GM18498 (cell line): Measurements from ENCODE around the gene HSF4.

Source experiments
- ATAC-seq: cut with Tn5 transposase; IDR thresholded peaks from one replicate; pipeline ENCODE4 v1.9.1; 2021; ENCODE audit warnings: mild to moderate bottlenecking, moderate library complexity; ENCODE audit not compliant: unreplicated experiment

The HSF4 gene

DNA sequence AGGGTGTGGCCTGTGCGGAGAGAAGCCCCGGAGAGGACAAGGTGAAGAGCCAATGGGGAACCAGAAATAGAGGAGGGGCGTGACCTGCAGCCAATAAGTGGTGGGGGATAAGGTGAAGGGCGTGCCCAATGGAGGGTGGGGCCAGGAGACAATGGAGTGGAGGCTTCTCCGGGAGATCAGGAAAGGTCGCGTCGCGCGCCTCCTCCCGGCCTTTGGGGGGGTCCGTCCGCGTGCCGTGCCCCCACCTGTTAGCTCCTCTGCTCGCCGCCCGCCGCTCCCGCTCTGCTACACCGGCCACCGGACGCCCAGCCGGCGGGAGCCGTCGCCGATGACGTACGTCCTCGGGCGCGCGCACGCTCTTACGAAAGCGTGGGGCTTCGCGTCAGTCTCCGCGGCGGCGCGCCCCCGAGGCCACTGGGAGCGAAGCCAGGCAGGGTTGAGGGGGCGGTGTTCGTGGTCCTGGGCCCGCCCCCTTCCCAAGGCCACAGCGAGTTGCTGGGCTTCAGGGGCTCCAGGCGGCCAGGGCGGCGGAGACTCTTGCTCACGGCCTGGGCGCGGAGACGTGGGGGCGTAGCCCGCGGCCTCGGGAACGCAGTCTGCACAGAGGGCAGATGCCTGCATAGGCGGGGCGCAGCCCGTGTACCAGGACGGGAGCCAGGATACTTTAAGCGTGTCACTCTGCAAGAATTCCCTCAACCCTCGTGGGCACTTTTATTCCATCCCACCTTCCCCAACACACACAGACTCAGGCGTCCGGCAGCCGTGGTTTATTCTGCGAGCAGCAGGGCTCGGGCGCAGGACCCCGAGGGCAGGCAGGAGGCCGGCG, 19.3 kb downstream of the HSF4 start, which contains the start of gene MATCAP1:
MATCAP1 (minus strand) TSS at position 337 of the 826 bp plus-strand sequence. CDS start 3,353 bp downstream, outside the sequence.
- peak; percentile 91 for ATAC-seq

GRCh38 chr16:67184453-67184994, 20.0 kb downstream of the HSF4 start:
- no peak for ATAC-seq

DNA sequence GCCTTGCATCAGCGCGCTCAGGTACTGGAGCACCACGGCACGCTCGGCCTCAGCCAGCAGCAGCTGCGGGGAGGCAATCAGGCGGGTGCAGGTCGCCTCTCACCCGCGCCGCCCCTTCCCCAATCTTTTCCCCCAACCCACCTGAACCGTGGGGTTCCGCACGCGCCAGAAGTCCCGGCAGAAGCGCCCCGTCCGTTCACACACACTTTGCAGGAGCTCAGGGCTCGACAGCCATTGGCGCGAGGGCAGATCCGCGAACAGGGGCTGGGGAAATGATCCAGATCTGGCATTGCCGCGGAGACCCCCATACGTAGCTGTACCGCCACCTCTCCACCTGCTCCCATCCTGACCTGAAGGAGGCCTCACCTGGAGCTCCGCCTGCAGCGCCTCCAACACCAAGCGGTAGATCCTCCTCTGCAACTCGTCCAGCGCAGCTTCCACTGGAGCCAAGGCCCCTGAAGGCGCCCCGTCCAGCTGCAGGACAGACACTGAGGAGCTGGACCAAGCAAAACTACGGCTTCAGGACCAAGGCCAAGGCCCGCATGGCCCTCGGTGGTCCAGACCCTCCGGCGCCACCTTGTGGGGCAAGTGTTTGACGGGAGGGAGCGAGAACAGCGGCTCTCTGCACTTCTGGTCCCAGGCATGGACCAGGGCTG, 20.6 kb downstream of the HSF4 start:
- ATAC-seq, result peak; percentile 29

GRCh38 chr16:67185651-67186134, 21.1 kb downstream of the HSF4 start:
- ATAC-seq, result no peak

DNA sequence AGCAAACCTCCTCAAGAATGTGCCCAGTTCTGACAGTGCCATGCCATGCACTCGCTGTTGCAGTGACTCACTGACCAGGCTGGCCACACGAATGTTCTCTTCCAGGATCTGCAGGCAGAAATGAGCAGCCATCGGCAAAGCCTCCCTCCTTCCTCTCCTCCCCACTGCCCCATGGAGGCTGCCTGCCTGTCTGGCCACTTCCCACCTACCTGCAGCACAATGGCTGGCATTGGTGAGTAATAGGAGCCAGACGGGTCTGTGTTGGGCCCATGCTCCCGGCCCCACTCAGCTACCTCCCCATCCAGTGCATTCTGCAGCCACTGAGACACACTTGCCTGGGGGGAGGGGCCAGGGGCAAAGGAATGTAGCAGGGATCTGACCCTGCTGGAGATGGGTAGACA, 22.0 kb downstream of the HSF4 start:
- no peak for ATAC-seq

DNA sequence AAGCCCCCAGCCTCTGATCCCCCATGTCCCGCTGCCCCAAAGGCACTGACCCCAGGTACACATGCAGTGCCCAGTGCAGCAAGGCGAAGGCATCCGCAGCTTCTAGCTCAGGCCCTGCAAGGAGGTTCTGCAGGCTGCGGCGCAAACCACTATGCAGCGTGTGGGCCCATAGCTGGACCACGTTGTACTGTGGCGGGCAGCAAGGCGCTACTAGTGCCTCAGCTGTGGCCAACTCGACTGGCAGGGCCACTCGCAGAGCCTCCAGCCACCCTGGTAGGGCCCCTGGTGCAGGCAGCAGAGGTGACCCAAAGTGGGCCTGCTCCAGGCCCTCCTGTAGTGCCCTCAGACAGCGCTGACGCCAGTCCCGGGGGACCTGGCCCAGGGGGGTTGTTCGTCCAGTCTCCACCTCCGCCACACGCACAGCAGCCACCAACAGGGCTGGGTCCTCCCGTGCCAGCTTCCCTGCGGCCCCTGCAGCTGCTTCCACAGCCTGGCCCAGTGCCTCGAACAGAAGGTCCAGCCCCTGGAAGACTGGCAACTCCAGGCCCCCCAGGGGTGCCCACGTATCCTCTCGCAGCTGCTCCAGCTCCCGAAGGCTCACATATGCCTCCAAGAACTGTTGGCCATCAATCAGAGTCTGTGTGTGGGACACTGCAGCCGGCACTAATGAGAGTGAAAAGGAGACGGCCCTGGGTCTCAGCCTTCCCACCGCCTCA, 22.8 kb downstream of the HSF4 start:
- no peak for ATAC-seq

DNA sequence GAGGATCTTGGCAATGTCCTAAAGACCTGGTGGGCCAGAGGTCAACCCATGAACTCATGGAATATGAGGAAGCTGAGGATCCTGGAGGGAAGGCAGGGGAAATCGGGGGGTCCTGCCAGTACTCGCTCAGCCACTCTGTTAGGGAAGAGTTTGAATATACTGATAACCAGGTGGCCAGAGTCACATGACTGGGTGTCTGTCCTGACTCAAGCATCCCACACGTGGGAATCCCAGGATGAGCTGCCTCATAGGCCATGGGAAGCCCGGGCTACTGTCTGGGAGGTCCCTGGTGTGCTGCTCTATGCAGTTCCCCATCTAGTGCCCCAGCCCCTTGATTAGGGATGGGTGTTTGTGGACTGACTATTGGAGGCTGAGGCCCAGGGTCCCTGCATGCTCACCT, 23.8 kb downstream of the HSF4 start:
- ATAC-seq, result no peak

GRCh38 chr16:67188798-67189197, 24.3 kb downstream of the HSF4 start:
- ATAC-seq, result no peak

- no peak for ATAC-seq
These were observed 25.5 kb downstream of the HSF4 start, which contains the start of gene EXOC3L1 for GRCh38 chr16:67190041-67190440. Gene EXOC3L1, minus strand, starts transcription at chr16:67190136. Its CDS starts 460 bp downstream, at chr16:67189676.

DNA sequence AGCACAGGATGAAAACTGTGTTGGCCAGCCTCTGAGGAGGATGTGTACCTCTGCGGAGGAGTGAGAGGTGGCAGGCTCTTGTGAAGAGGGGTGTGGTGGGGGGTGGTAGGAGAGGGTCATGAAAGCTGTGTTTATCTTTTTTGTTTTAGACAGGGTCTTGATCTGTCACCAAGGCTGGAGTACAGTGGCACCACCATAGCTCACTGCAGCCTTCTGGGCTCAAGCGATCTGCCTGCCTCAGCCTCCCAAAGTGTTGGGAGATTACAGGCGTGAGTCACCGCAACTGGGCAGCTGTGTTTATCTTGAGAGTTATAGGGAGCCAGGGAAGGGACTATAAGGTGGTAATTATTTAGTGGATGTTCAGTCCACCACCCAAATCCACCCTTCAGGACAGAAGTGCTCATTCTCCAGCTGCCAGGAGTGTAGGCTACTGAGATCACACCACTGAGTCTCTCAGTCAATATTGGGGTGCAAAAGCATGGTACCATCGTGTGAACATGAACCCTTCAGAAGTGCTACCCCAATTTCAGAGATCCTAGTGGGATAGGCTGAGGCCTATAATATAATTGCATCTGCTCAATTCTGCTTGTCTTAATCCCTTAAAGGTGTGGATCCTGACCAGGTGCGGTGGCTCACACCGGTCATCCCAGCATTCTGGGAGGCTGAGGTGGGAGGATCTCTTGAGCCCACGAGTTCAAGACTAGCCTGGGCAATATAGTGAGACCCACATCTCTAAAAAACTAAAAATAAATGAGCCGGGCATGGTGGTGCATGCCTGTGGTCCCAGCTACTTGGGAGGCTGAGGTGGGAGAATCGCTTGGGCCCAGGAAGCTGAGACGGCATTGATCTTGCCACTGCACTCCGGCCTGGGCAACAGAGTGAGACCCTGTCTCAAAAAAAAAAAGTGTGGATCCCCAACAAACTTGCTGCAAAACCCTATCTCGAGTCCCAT, 26.2 kb downstream of the HSF4 start:
- no peak for ATAC-seq

- no peak for ATAC-seq
These were observed 27.0 kb downstream of the HSF4 start for GRCh38 chr16:67191411-67191994.

- ATAC-seq, result peak; percentile 89
These were observed 27.6 kb downstream of the HSF4 start, which contains the start of gene E2F4 for GRCh38 chr16:67191995-67192681. Gene E2F4, plus strand, starts transcription at chr16:67192155. Its CDS starts 73 bp downstream, at chr16:67192228.

DNA sequence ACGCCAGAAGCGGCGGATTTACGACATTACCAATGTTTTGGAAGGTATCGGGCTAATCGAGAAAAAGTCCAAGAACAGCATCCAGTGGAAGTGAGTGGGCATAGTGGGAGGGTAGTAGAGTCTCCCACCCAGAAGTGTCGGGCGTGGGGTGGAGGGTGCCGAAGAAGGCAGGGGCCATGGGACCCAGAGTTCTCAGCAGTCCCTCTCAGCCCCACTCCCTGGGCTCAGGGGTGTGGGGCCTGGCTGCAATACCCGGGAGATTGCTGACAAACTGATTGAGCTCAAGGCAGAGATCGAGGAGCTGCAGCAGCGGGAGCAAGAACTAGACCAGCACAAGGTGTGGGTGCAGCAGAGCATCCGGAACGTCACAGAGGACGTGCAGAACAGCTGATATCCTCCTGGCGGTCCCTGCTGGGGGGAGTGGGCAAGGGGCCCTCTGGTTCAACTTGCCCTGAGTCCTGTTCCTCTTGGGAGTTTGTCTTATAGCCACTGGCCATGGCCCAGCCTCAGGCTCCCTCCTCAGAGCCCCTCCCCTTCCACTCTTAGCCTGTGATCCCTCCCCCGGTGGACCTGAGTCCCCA, 28.3 kb downstream of the HSF4 start:
- no peak for ATAC-seq

DNA sequence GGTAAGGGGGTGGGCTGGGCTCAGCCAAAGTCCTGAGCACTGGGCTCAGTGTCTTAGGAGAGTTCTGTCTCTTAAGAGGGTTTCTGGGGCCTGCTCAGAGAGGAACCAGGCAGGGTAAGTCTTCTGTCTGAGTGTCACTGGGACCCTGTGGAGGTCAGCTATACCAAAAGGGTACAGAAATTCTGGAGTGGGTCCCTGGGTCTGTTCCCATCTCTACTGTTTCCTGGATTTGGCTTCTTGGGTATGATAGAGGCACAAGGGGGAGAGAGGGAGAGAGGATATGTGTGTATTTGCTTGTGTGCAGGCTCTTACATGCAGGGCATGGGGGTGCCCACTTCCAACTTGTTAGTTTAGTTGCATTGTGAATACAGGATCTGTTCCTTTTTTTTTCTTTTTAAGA, 29.0 kb downstream of the HSF4 start:
- no peak for ATAC-seq

GRCh38 chr16:67194260-67194659, 29.7 kb downstream of the HSF4 start:
- no peak for ATAC-seq

DNA sequence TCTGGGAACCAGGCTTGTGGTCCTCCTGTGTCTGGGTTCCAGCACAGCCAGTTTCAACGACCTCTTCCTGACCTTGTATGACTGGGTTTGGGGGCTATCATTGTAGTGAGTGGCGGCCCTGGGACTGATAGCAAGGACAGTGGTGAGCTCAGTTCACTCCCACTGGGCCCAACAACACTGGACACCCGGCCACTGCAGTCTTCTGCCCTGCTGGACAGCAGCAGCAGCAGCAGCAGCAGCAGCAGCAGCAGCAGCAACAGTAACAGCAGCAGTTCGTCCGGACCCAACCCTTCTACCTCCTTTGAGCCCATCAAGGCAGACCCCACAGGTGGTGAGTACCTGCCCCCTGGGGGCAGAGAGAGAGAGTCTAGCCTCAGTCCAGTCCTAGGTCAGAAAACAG, 31.1 kb downstream of the HSF4 start:
- ATAC-seq, result no peak

DNA sequence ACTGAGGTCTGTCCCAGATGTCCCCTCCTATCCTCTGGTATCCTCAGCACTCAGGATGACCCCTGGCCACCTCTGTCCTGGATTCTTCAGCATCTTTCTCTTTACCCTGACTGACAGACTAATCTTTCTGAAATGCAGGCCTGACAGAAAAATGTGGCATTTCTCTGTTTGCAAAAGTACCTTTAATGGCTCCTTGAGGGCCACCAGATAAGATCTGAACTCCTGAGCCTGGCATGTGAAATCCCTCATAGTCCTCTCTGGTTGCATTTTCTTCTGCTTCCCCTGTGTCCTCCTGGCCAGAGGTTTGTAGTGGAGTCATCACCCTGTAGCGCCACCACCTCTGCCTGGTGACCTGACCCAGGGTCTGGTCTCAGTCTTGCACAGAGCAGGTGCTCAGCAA, 32.3 kb downstream of the HSF4 start:
- ATAC-seq, result no peak

DNA sequence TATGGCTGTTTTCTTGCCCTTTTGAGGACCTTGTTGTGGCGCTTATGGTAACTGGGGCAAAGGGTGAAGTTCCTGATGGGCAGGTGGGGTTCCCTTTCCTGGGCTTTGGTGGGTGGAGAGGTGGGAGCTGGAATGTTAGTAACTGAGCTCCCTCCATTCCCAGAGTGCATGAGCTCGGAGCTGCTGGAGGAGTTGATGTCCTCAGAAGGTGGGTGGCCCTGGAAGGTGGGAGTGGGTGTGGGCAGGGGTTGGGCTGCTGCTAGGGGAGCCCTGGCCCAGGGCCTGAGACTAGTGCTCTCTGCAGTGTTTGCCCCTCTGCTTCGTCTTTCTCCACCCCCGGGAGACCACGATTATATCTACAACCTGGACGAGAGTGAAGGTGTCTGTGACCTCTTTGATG, 33.2 kb downstream of the HSF4 start:
- no peak for ATAC-seq
